ENCODE measurements around the gene HIF1A. TPM values are rescaled to one million over a fixed set of nuclear protein-coding genes. Genes with fewer than 3 reads are reported as not detected.

The HIF1A gene
- total and polyA plus RNA-seq, 2 of the 13 experiments (the other 11 are each of a cell fraction or from before 2014, with no cell fraction given) = 41.0 to 126 TPM

GRCh38 chr14:61695695-61696527 lies 598 bp downstream of the HIF1A start (continued):
- TF ChIP-seq SMYD3 (CRISPR knock-in tag; IDR thresholded peaks at IDR 0.05) (no peak), ETS1 (CRISPR knock-in tag; IDR thresholded peaks at IDR 0.05) (no peak), SNAI1 (CRISPR knock-in tag; IDR thresholded peaks at IDR 0.05; ENCODE audit: borderline replicate concordance) (0 out of 2 replicates have a peak, but pooled peaks have one; percentile 73), HNRNPH1 (optimal IDR thresholded peaks at IDR 0.05; ENCODE audit: low read depth, low read length) (no peak)

GRCh38 chr14:61696753-61697318 lies 1.5 kb downstream of the HIF1A start:
- Histone ChIP-seq H3K4me1 (ENCODE audit: insufficient read depth, low read length) (peaks cover 48% of the 10 kb centered on the region), H2AFZ (ENCODE audit: low read length) (no peak overlapping the region), H3K4me3 (replicated peaks in 1 of 3; ENCODE audit: insufficient read depth in 1 of 3, low read depth in 2 of 3, low read length in 3 of 3) (peak overlapping the region; percentile 85 to 100 (median 97)), H3K27me3 (ENCODE audit: control insufficient read depth in 1 of 2, insufficient read depth in 2 of 2, low read length in 2 of 2) (no peaks in the 10 kb centered on the region; a peak in 1 of 5 replicates), H4K20me1 (ENCODE audit: insufficient read depth, low read length) (peaks cover 51% of the 10 kb centered on the region), H3K79me2 (ENCODE audit: insufficient read depth, low read length) (peaks cover 63% of the 10 kb centered on the region), H3K36me3 (replicated peaks in 1 of 2; ENCODE audit: control insufficient read depth in 1 of 2, insufficient read depth in 2 of 2, low read length in 2 of 2) (no peaks in the 10 kb centered on the region), H3K27ac (ENCODE audit: extremely low read length, insufficient read depth, low read length) (peak overlapping the region; percentile 98), H3K4me2 (ENCODE audit: low read depth, low read length) (peak overlapping the region; percentile 82), H3K9ac (ENCODE audit: insufficient read depth, low read depth, low read length) (peak overlapping the region; percentile 93), H3K9me3 (ENCODE audit: low read length) (no peaks in the 10 kb centered on the region)
- ChIA-PET POLR2A (interaction anchor here (0.9 to 1.4 kb wide), 2 partner anchors 17 to 87 kb away, joined by 3 read pairs; no protein-coding TSS in a partner anchor), CTCF (ENCODE audit: low intra/inter-chr PET ratio, low total read pairs) (no interaction called here)
- ATAC-seq (no peak), DNase-seq (ENCODE audit: low spot score) (no peak), FAIRE-seq (no peak)
- intact Hi-C loops (cut with micrococcal nuclease; ENCODE audit: unreplicated experiment) = loop anchor here (5.0 kb wide), 2 partner anchors 35 to 235 kb away; no protein-coding TSS in a partner anchor
- in situ Hi-C loops (cut with HindIII; ENCODE audit: extremely low pct_ligation_motif_present, low pct_unique_long_range_greater_than_20kb) = loop anchor here (5.0 to 10.0 kb wide), 2 partner anchors 92 to 135 kb away; no protein-coding TSS in a partner anchor
- WGBS (ENCODE audit: low lambda C conversion rate) = 2% methylated on average over 5 of the region's 5 CpGs
- TSS peak; percentile 49 for BruUV-seq (replicated peaks)
- TF ChIP-seq NRL (CRISPR knock-in tag; IDR thresholded peaks at IDR 0.05; ENCODE audit: borderline replicate concordance) = no peak
- peak; percentile 56; the same call in 1 of the 2 replicates for TF ChIP-seq RBFOX2 (IDR thresholded peaks at IDR 0.05; ENCODE audit: low read depth, low read length)
- 0 out of 2 replicates have a peak, but pooled peaks have one; percentile 26 for TF ChIP-seq ZNF281 (CRISPR knock-in tag; IDR thresholded peaks at IDR 0.05; ENCODE audit: borderline replicate concordance)

Measured in HepG2 (cell line).